ENCODE measurements around the gene RNF168. TPM values are rescaled to one million over a fixed set of nuclear protein-coding genes. Genes with fewer than 3 reads are reported as not detected.

RNF168 gene
- total and polyA plus RNA-seq, 2 donors (not counting 1 experiment from before 2014, with no cell fraction given) = 3.4 to 42.7 TPM

DNA sequence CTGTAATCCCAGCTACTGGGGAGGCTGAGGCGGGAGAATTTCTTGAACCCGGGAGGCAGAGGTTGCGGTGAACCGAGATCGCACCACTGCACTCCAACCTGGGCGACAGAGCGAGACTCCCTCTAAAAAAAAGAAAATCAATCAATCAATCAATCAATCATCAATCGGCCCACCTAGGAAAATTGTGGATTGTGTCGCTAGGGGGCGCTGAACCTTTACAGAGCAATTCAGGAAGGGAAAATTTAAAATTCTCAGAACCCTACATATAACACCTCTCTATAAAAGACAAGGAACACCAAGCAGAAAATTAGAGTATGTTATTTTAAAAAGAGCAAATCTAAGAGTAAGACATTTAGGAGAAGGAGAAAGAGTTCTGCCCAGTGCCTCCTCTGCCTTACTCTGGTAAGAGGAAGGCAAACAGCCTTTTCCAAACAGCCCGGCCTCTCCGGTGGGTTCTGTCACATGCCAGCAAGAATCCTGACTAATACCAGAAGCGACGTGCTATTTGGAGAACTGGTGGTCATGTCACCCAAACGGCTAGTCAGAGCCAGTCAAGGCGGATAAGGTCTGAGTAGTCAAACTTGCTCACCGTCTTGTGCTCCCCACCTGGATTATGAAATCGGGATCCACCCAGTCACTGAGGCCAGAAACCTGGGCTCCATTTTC, 33.9 kb upstream of the RNF168 start:
- no peak overlapping the region for H2AFZ ChIP-seq (ENCODE audit: insufficient read depth, low read depth, low read length, poor library complexity, severe bottlenecking)
- H3K4me2 ChIP-seq (replicated peaks; ENCODE audit: low read depth, low read length, poor library complexity, severe bottlenecking) = no peak overlapping the region
- ChIA-PET POLR2A (no interaction called here), CTCF (interaction anchor here (0.6 to 3.0 kb wide), 7 partner anchors 9 to 434 kb away, joined by 3 to 9 read pairs (median 4); no protein-coding TSS in a partner anchor)
- no peak overlapping the region for H3K27ac ChIP-seq (ENCODE audit: low read length in 2 of 2)
- H3K27ac Mint-ChIP-seq = no peak overlapping the region
- no peaks in the 10 kb centered on the region for H3K9me3 ChIP-seq (ENCODE audit: control extremely low read depth in 1 of 3, control insufficient read depth in 2 of 3, insufficient read depth in 1 of 3, low read length in 2 of 3)
- H3K79me2 ChIP-seq (ENCODE audit: control insufficient read depth, insufficient read depth, low read length) = no peaks in the 10 kb centered on the region
- no peak overlapping the region for H3K4me3 ChIP-seq (ENCODE audit: control extremely low read depth in 1 of 5, extremely low read depth in 1 of 5, insufficient read depth in 1 of 5, low read depth in 2 of 5, low read length in 4 of 5)
- no peaks in the 10 kb centered on the region for H3K36me3 ChIP-seq (replicated peaks in 1 of 2; ENCODE audit: control extremely low read depth in 1 of 2, control insufficient read depth in 1 of 2, extremely low read depth in 1 of 2, insufficient read depth in 2 of 2, low read length in 1 of 2)
- 69% methylated on average over 13 of the region's 18 CpGs for WGBS (ENCODE audit: insufficient coverage)
- intact Hi-C loops (cut with micrococcal nuclease) = loop anchor here (1.0 kb wide), 1 partner anchor 31 kb away; the partner anchor contains the start of genes FBXO45 and WDR53
- H3K9me3 Mint-ChIP-seq (ENCODE audit: insufficient read depth) = no peaks in the 10 kb centered on the region
- H4K20me1 ChIP-seq (ENCODE audit: control insufficient read depth, insufficient read depth, low read length, poor library complexity, severe bottlenecking) = no peaks in the 10 kb centered on the region
- peaks cover 4% of the 10 kb centered on the region for H3K27me3 Mint-ChIP-seq
- H3K4me1 Mint-ChIP-seq = no peaks in the 10 kb centered on the region
- ATAC-seq (ENCODE audit: low read depth) = no peak
- H3K27me3 ChIP-seq (replicated peaks in 1 of 4; ENCODE audit: control extremely low read depth in 1 of 4, control insufficient read depth in 3 of 4, insufficient read depth in 4 of 4, low read length in 3 of 4) = no peaks in the 10 kb centered on the region
- no peaks in the 10 kb centered on the region for H3K4me1 ChIP-seq (ENCODE audit: control insufficient read depth in 2 of 2, insufficient read depth in 2 of 2, low read length in 2 of 2)
- peak; percentile 86 for TF ChIP-seq CTCF (IDR thresholded peaks at IDR 0.05)
- no peak for TF ChIP-seq EZH2 (IDR thresholded peaks at IDR 0.05; ENCODE audit: borderline replicate concordance, insufficient read depth, low read depth, low read length, poor library complexity, severe bottlenecking)
- no peak overlapping the region for H3K4me3 Mint-ChIP-seq
- no peak overlapping the region for H3K9ac ChIP-seq (ENCODE audit: low read length)
- DNase-seq = peak; percentile 69

GRCh38 chr3:196533260-196533681, 29.7 kb upstream of the RNF168 start:
- Histone ChIP-seq H2AFZ (ENCODE audit: insufficient read depth, low read depth, low read length, poor library complexity, severe bottlenecking) (no peak overlapping the region), H3K4me3 (ENCODE audit: control extremely low read depth in 1 of 5, extremely low read depth in 1 of 5, insufficient read depth in 1 of 5, low read depth in 2 of 5, low read length in 4 of 5) (no peak overlapping the region), H3K27ac (ENCODE audit: low read length in 2 of 2) (no peak overlapping the region), H3K27me3 (replicated peaks in 1 of 4; ENCODE audit: control extremely low read depth in 1 of 4, control insufficient read depth in 3 of 4, insufficient read depth in 4 of 4, low read length in 3 of 4) (peaks cover 0 to 2% (median 0%) of the 10 kb centered on the region in 4 experiments), H3K4me1 (ENCODE audit: control insufficient read depth in 2 of 2, insufficient read depth in 2 of 2, low read length in 2 of 2) (peaks cover 6 to 8% of the 10 kb centered on the region in 2 donors), H4K20me1 (ENCODE audit: control insufficient read depth, insufficient read depth, low read length, poor library complexity, severe bottlenecking) (no peaks in the 10 kb centered on the region), H3K9ac (ENCODE audit: low read length) (no peak overlapping the region), H3K9me3 (ENCODE audit: control extremely low read depth in 1 of 3, control insufficient read depth in 2 of 3, insufficient read depth in 1 of 3, low read length in 2 of 3) (peaks cover 0 to 15% (median 0%) of the 10 kb centered on the region in 3 donors), H3K79me2 (ENCODE audit: control insufficient read depth, insufficient read depth, low read length) (no peaks in the 10 kb centered on the region), H3K4me2 (replicated peaks; ENCODE audit: low read depth, low read length, poor library complexity, severe bottlenecking) (no peak overlapping the region), H3K36me3 (replicated peaks in 1 of 2; ENCODE audit: control extremely low read depth in 1 of 2, control insufficient read depth in 1 of 2, extremely low read depth in 1 of 2, insufficient read depth in 2 of 2, low read length in 1 of 2) (no peaks in the 10 kb centered on the region)
- TF ChIP-seq EZH2 (IDR thresholded peaks at IDR 0.05; ENCODE audit: borderline replicate concordance, insufficient read depth, low read depth, low read length, poor library complexity, severe bottlenecking) = no peak
- TF ChIP-seq CTCF (IDR thresholded peaks at IDR 0.05) = no peak
- peaks cover 6% of the 10 kb centered on the region for H3K27me3 Mint-ChIP-seq
- POLR2A ChIA-PET = no interaction called here
- no peak for ATAC-seq (ENCODE audit: low read depth)
- intact Hi-C loops (cut with micrococcal nuclease) = no loop called here
- no peaks in the 10 kb centered on the region for H3K9me3 Mint-ChIP-seq (ENCODE audit: insufficient read depth)
- 88% methylated on average over 14 of the region's 14 CpGs for WGBS (ENCODE audit: insufficient coverage)
- peaks cover 2% of the 10 kb centered on the region for H3K4me1 Mint-ChIP-seq
- CTCF ChIA-PET = no interaction called here
- DNase-seq = no peak
- no peak overlapping the region for H3K4me3 Mint-ChIP-seq
- H3K27ac Mint-ChIP-seq = no peak overlapping the region

All from B cell (primary cell).